Mesenteric fat pad (tissue), 1 donor: ENCODE measurements around the gene ZSCAN9. TPM values are rescaled to one million over a fixed set of nuclear protein-coding genes. Genes with fewer than 3 reads are reported as not detected.

ENCODE experiments used
- DNase-seq: peaks from one replicate; pipeline ENCODE4 v3.0.0-alpha.2; 2020; ENCODE audit warnings: low spot score
- total RNA-seq: library from RNA; stranded (reverse); fragmentation: NEBNext Ultra II Directional; extraction: Animal tissue kit (Norgen Biotek cat#: 25700); gene quantifications from one replicate; pipeline ENCODE4 v1.2.1, GENCODE V29; 2021
- donor health status: DM: yes; HTN: yes; CAD: no.

ZSCAN9 gene
- total RNA-seq, 1 donor from 2014 or later: 6.4 TPM

GRCh38 chr6:28266962-28267694 is 42.1 kb downstream of the ZSCAN9 start, which contains the start of gene ZSCAN26:
Gene ZSCAN26 (plus strand): TSS chr6:28267143. CDS start chr6:28271920, 4,777 bp downstream.
- no peak for DNase-seq

- no peak for DNase-seq
Observed at GRCh38 chr6:28267695-28268059, 42.6 kb downstream of the ZSCAN9 start.

GRCh38 chr6:28269492-28269891 is 44.4 kb downstream of the ZSCAN9 start:
- DNase-seq: no peak

GRCh38 chr6:28274888-28275287 is 49.8 kb downstream of the ZSCAN9 start:
- DNase-seq: no peak

GRCh38 chr6:28277746-28278145 is 52.7 kb downstream of the ZSCAN9 start:
- DNase-seq: no peak

GRCh38 chr6:28280595-28281287 is 55.7 kb downstream of the ZSCAN9 start:
- DNase-seq: no peak

- no peak for DNase-seq
Observed at GRCh38 chr6:28281288-28282064, 56.4 kb downstream of the ZSCAN9 start, which contains the start of gene PGBD1. Gene PGBD1 (plus strand): TSS chr6:28281572. CDS start chr6:28283814, 2,242 bp downstream.

GRCh38 chr6:28282926-28283325 is 57.9 kb downstream of the ZSCAN9 start:
- DNase-seq: no peak

Other genes with a start within 250 kb of the ZSCAN9 start
- 0.19 TPM for gene ZNF165, start 144.7 kb upstream of the ZSCAN9 start, total RNA-seq
- 3.4 TPM for gene ZSCAN16, start 100.7 kb upstream of the ZSCAN9 start, total RNA-seq
- gene ZKSCAN8, start 83.4 kb upstream of the ZSCAN9 start, total RNA-seq: 15.1 TPM
- 2.7 TPM for gene ZKSCAN4, start 27.0 kb downstream of the ZSCAN9 start, total RNA-seq
- gene NKAPL, start 34.0 kb downstream of the ZSCAN9 start, total RNA-seq: 3.1 TPM
- 5.9 TPM for gene ZSCAN26, start 41.9 kb downstream of the ZSCAN9 start, total RNA-seq
- 4.0 TPM for gene PGBD1, start 56.3 kb downstream of the ZSCAN9 start, total RNA-seq
- 5.8 TPM for gene ZSCAN31, start 110.9 kb downstream of the ZSCAN9 start, total RNA-seq
- gene ZKSCAN3, start 124.7 kb downstream of the ZSCAN9 start, total RNA-seq: 3.0 TPM
- gene ZSCAN12, start 174.5 kb downstream of the ZSCAN9 start, total RNA-seq: 3.5 TPM
- 1.5 TPM for gene ZSCAN23, start 218.2 kb downstream of the ZSCAN9 start, total RNA-seq